GOT3 (cell line): Measurements from ENCODE around the gene TOMM40.
"Not testable (repeated sequence)": the region's sequence is repeated elsewhere in the genome, so short reads cannot be mapped to it uniquely, and the experiment has no call there.

ENCODE experiments used
- DNase-seq: peaks from one replicate; lab custom pipeline; 2025; ENCODE audit warnings: mixed read lengths; lab: John Stamatoyannopoulos, UW

The TOMM40 gene

DNA sequence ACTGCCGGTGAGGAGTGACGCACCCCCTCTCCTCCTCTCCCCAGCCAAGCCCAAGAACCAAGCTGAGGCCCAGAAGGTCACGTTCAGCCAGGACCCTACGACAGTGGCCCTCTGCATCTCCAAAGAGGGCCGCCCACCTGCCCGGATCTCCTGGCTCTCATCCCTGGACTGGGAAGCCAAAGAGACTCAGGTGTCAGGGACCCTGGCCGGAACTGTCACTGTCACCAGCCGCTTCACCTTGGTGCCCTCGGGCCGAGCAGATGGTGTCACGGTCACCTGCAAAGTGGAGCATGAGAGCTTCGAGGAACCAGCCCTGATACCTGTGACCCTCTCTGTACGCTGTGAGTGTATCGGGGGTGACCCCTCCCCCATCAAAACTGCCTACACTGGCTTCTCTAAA is 19.2 kb upstream of the TOMM40 start:
- no peak for DNase-seq

DNA sequence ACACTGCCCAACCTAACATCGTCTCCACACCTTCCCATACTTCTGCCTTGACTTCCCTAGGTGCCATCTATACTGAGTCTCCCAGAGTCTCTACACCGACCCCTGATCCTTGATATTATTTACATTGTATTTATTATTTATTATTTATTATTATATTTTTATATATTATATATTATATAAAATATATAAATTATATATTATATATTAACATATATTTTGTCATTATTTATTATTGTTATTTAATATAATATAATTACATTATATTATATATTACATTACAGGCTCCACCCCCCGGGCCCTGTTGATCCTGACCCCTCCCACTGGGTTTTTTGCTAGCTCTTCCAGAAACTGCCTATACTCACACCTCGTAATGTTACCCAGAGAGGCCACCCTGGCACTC is 18.4 kb upstream of the TOMM40 start:
- no peak for DNase-seq

DNA sequence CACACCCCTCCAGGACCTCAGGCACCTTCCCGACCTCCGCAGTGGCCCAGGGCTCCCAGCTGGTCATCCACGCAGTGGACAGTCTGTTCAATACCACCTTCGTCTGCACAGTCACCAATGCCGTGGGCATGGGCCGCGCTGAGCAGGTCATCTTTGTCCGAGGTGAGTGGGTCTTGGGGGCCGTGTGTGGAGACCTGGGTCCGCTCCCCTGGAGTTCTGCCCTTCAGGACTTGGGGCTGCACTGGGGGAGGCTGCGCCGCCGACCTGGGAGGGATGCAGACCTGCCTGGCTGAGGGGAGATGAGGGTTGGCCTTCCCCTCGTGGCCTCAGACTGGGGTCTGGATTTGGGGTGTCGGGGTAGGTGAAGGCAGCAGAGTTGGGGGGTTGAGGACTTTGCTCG is 16.7 kb upstream of the TOMM40 start:
- DNase-seq, result no peak

DNA sequence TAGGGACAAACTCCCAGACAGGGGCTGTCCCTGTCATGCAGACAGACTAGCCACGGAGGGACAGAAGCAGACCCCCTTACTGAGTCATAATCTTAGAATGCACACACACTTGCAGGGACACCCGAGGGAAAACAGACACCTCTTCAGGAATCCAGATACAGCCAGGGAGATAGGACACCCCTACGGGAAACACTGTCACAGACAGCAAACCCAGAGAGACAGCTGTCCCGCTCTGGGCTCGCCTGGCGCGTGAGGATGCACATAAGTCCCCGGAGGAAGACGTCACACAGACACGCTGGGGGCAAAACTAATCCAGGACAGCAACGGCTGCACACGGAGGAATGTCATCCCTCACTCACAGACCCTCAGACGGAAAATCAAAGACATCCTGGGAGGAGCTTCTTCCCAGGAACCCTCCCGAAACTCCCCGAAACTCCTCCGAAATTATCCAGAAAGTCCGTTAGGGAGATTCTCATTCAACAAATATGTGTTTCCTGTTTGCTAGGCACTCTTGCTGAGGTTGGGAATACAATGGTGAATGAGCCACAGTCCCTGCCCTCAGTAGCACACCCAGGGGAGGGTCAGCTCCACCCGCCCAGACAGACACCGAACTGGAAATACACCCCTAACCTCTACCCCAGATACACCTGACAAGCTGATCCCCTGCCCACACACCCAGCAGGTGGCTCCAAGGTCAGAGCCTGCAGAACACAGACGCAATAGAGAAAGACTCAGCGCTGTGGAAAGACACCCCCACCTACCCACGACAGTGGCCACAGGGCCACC is 15.2 kb upstream of the TOMM40 start:
- DNase-seq, result no peak

DNA sequence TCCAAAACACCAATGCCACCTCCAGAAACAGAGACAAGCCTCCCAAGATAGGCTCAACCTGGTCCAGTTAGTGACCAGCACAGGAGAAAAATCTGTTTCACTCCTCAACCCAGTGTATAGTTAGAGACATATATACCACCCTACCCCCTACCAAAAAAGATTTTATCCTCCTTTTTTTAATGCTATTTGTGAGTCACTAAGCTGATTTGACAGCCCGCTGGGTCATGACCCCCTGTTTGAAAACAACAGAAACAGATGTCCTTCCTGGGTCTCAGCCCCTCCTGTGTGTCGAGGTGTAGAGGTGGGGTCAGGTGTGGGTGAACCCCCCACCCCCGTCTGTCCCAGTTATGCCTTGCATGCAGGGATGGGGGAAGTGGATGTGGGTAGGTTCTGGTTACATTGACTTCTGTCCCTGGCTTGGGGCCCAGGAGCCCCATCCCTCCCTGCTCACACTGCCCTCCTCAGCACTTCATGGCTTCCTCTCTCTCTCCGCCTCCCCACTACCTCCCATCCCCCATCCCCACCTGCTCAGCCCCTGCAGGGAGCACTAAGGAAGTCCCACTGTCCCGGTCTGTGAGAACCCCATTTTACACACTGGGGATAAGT is 14.0 kb upstream of the TOMM40 start:
- no peak for DNase-seq

DNA sequence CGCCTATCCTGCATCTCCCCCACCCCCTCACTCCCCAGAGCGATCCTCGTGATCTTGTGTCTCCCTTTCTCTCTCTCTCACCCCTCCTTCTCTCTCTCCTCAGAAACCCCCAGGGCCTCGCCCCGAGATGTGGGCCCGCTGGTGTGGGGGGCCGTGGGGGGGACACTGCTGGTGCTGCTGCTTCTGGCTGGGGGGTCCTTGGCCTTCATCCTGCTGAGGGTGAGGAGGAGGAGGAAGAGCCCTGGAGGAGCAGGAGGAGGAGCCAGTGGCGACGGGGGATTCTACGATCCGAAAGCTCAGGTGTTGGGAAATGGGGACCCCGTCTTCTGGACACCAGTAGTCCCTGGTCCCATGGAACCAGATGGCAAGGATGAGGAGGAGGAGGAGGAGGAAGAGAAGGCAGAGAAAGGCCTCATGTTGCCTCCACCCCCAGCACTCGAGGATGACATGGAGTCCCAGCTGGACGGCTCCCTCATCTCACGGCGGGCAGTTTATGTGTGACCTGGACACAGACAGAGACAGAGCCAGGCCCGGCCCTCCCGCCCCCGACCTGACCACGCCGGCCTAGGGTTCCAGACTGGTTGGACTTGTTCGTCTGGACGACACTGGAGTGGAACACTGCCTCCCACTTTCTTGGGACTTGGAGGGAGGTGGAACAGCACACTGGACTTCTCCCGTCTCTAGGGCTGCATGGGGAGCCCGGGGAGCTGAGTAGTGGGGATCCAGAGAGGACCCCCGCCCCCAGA is 12.8 kb upstream of the TOMM40 start:
- DNase-seq, result no peak

DNA sequence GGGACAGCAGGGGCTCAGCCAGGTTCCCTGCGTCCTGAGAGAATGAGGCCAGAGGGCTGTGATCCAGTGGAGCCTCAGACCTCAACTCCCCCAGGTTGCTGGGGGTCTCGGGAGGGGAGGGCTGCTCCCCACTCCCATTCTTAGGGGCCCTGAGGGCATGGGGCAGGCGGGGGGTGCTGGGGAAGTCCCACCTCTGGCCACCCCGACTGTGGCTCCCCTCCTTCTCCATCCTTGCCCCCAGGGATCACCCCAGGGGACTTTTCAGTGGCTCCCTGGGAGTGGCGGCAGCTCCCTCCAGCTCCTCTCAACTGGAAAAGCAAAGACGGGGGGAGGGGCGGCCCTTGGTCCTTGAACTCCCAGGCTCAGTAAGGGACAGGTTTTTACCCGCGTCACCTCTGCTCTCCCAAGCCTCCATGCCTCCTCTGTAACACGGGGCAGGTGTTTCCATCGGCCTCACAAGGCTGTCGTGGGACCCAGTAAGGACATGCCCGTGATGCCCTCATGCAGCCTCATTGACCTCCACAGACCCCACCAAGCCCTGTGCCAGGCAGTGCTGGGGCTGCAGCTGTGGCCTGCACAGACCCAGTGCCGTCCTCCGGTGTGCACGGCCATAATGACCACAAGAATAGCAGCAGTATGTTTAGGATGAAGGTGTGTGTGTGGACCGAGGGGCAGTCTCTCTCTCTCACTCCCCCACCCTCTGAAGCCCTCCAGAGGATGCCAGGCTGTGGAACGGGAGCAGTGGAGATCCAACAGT is 11.6 kb upstream of the TOMM40 start:
- DNase-seq, result no peak

DNA sequence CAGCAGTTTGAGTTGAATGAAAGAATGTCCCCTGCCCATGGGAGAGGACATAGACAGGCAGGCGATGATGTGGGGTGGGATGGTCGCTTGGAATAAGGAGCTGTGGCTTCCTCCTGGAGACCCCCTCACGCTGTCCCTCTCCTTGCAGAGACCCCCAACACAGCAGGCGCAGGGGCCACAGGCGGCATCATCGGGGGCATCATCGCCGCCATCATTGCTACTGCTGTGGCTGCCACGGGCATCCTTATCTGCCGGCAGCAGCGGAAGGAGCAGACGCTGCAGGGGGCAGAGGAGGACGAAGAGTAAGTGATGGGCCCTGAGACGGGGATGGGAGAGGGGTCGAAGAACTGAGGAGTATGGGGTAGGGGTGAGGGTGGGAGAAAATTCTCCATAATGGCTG is 9.0 kb upstream of the TOMM40 start:
- DNase-seq, result no peak

DNA sequence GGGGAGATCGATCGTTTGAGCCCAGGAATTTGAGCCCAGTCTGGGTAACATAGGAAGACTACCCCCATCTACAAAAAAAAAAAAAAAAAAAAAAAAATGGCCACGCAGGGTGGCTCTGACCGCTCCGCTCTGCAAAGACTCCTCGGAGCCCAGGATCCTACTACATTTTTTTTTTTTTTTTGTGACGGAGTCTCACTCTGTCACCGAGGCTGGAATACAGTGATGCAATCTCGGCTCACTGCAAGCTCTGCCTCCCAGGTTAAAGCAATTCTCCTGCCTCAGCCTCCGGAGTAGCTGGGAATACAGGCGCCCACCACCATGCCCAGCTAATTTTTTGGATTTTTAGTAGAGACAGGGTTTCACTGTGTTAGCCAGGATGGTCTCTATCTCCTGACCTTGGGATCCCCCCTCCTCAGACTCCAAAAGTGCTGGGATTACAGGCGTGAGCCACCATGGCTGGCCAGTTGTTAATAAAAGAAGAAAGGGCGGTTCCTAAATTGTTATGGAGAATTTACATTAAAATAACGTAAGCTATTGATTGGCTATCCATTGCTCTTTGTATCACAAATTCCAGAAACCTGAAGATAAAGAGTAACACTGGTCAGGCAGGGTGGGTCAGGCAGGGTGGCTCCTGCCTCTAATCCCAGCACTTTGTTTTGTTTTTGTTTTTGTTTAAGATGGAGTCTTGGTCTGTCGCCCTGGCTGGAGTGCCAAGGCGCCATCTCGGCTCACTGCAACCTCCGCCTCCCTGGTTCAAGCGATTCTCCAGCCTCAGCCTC is 8.2 kb upstream of the TOMM40 start:
- not testable (repeated sequence) for DNase-seq

DNA sequence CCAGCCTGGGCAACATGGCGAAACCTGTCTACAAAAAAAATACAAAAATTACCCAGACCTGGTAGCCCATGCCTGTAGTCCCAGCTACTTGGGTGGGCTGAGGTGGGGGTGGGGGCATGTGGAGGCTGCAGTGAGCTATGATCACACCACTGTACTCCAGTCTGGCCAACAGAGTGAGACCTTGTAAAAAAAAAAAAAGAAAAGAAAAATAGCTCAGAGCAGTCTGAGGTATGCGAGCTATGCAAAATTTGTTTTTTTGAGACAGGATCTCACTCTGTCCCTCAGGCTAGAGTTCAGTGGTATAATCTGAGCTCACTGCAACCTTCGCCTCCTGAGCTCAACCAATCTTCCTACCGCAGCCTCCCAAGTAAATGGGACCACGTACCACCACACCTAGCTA is 7.1 kb upstream of the TOMM40 start:
- DNase-seq, result no peak

DNA sequence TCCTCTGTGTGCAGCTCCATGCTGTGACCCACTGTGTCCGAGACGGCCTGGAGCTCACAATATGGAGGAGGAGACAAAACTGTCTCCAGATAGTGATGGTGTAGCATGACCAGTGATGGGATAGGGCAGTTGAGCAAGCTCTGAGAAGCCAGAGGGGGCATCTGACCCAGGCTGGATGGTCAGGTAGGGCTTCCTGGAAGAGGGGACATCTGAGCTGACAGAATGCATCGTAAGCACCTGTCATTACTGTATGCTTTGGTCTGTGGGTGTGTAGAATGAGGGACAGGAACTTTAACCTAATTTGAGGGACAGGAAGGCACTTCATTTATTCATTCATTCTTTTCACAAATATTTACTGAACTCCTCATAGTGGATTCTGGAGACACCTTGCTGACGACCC is 6.5 kb upstream of the TOMM40 start:
- no peak for DNase-seq

DNA sequence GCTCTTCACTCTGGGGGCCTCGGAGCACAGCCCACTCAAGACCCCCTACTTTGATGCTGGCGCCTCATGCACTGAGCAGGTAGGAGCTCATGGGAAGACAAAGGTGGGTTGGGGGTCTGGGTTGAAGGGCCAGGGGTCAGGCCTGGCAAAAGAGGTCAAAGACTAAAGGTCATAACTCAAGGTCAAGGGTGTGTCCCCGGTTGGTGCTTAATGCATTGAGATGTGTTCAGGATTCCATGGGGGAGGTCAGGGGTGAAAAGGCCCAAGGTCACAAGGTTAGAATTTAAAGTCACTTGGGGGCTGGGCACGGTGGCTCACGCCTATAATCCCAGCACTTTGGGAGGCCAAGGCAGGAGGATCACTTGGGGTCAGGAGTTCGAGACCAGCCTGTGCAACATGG is 4.9 kb upstream of the TOMM40 start:
- no peak for DNase-seq

DNA sequence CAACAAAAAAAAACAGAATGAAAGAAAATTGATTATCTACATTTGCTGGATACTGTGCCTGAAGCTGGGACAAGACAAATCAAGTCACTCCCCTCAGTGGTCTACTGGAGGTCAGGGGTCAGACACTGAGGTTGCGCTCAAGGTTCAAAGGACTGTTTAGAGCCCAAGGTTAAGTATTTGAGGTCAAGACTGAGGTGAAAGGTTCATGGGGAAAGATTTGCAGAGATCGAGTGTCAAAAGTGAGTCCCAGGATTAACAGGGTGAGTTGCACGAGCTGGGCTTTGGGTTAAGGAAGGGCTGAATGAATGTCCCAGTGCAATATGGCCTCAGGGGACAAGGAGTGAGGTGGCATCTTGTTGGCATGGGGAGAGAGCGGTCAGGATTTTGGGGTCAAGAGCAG is 3.4 kb upstream of the TOMM40 start:
- DNase-seq, result no peak

DNA sequence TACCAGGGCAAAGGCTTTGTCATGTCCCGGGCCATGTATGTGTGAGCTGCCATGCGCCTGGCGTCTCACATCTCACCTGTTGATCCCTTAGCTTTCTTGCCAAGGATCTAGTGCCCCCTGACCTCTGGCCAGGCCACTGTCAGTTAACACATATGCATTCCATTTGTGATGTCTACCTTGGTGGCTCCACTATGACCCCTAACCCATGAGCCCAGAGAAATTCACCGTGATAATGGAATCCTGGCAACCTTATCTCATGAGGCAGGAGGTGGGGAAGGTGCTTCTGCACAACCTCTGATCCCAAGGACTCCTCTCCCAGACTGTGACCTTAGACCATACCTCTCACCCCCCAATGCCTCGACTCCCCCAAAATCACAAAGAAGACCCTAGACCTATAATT is 2.7 kb upstream of the TOMM40 start:
- DNase-seq, result not testable (repeated sequence)

DNA sequence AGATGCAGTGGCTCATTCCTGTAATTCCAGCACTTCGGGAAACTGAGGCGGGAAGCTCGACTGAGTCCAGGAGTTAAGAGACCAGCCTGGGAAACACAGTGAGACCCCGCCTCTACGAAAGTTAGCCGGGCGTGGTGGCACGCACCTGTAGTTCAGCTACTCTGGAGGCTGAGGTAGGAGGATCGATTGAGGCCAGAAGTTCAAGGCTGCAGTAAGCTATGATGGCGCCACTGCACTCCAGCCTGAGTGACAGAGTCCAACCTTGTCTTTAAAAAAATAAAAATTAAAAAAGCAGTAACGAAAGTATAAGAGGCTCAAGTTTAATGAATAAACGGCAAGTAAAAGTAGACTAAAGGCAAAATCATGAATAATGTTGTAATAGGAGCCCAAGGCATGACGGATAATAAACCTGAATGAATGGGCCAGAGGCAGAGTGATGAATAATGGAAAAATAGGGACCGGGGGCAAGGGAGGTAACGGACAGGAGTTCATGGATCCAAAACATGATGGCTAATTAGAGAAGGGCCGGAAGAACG is 1.2 kb upstream of the TOMM40 start:
- DNase-seq, result no peak

DNA sequence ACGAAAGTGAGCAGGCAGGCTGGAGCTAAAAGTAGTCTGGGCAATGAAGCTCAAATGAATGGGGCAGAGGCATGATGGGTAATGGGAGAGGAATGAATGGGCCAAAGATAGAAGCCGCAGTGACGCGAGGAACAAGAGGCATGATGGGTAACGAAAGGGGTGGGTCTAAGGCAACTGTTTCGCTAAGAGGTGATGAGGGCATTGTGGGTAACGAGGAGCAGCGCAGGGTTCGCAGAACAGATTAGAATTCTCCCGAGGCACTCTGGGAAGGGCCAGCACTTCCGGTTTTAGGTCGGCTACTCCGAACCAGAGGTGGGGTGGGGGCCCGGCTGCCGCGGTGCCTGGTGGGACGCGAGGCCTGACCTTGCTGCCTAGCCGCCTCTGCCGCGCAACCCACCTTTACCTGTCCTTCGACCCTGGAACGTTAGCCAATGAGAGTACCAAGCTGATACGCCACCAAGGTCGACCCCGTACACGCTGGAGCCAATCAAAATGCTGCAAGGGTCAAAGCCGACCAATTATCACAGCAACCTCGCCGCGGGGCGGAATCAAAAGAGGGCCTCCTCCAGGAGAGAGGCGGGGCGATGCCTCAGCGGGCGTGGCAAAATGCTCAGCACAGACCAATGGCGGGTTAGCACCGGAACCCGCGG is 563 bp upstream of the TOMM40 start:
- peak; percentile 98 for DNase-seq

DNA sequence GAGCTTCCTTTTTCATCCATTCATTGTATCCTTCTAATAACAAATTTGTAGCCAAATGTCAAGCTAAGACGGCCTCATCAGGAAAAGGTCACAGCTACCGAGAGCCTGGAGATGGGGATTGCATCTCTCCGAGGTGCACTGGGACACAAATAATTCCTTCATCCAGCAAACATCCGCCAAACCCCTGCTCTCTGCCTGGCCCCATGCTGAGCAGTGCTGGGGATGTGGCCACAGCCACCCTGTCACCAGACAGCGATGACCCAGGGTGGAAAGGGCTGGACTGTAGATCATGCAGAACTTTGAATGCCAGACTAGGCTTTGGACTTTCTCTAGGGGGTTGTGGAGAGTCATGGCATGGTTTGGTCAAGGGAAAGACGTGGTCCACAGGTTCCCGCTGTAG is 1.9 kb downstream of the TOMM40 start:
- DNase-seq, result no peak

DNA sequence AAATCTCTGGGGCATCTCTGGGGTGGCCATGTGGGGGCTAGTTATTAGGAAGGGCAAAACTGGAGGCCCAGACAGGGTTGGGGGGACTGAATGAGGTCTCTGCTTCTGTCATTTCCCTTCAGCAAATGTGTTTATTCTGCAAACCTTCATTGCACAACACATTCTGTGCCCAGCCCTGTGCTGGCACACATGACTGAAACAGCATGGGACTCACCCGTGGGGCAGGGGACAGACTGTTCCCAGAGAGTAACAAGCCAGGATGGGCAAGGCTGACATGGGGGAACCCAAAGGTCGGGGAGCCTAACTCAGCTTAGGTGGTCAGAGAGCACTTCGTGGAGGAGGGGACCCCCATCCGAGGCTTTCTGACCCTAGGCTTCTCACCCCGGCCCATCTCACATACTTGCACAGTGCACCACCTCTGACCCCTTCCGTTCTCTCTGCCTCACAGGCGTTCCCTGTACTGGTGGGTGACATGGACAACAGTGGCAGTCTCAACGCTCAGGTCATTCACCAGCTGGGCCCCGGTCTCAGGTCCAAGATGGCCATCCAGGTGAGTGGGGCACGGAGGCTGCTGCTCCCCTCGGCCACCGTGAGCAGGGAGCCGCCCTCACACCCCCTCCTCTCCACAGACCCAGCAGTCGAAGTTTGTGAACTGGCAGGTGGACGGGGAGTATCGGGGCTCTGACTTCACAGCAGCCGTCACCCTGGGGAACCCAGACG is 2.4 kb downstream of the TOMM40 start:
- DNase-seq, result no peak

DNA sequence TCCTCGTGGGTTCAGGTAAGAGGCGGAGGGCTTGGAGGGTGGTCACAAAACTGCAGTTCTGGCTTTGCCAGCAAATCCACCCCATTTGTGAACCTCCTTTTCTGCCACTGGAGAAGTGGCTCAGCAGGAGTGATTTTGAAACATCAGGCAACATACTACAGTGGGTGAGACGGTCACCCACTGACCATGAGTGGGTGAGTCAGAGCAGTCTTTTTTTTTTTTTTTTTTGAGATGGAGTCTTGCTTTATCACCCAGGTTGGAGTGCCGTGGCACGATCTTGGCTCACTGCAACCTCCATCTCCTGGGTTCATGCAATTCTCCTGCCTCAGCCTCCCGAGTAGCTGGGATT is 3.0 kb downstream of the TOMM40 start:
- no peak for DNase-seq

DNA sequence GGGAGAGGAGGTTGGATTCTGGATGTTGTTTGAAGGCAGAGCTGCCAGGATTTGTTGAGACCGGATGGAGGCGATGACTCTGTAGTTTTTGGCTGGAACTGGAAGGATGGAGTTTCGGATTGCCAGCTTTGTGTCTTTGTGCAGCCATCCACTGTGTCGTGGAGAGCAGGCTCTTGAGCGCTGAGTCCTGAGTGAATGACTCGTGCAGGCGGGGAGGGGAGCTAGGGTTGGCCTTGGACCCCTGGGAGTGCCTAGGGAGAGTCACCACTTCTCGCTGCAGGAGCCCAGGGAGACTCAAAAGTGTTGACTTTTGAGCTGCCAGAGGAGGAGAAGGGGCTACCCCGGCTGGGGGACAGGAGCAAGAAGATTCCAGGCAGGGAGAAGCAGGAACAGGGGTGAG is 3.9 kb downstream of the TOMM40 start:
- DNase-seq, result no peak
